ENCODE results near the gene RNPEPL1.

The RNPEPL1 gene

GRCh38 chr2:240593703-240594451 lies 25.6 kb downstream of the RNPEPL1 start:
- no peak for DNase-seq

- no peak for DNase-seq
Observed at GRCh38 chr2:240594511-240595380, 26.5 kb downstream of the RNPEPL1 start.

- peak; percentile 78 for DNase-seq
Observed at GRCh38 chr2:240595381-240596079, 27.2 kb downstream of the RNPEPL1 start.

GRCh38 chr2:240596080-240596460 lies 27.8 kb downstream of the RNPEPL1 start:
- no peak for DNase-seq

- DNase-seq, result no peak
Observed at GRCh38 chr2:240596491-240596931, 28.2 kb downstream of the RNPEPL1 start.

GRCh38 chr2:240597054-240597418 lies 28.8 kb downstream of the RNPEPL1 start:
- DNase-seq, result no peak

GRCh38 chr2:240597419-240598181 lies 29.3 kb downstream of the RNPEPL1 start:
- no peak for DNase-seq

GRCh38 chr2:240598311-240598911 lies 30.1 kb downstream of the RNPEPL1 start:
- DNase-seq, result no peak

GRCh38 chr2:240599141-240599583 lies 30.9 kb downstream of the RNPEPL1 start:
- DNase-seq, result no peak

- no peak for DNase-seq
Observed at GRCh38 chr2:240600451-240600961, 32.2 kb downstream of the RNPEPL1 start.

GRCh38 chr2:240601061-240601830 lies 33.0 kb downstream of the RNPEPL1 start:
- no peak for DNase-seq

- DNase-seq, result no peak
Observed at GRCh38 chr2:240601831-240602160, 33.5 kb downstream of the RNPEPL1 start.

GRCh38 chr2:240602266-240603050 lies 34.2 kb downstream of the RNPEPL1 start:
- DNase-seq, result no peak

- DNase-seq, result no peak
Observed at GRCh38 chr2:240603081-240603835, 35.0 kb downstream of the RNPEPL1 start.

- no peak for DNase-seq
Observed at GRCh38 chr2:240603846-240604245, 35.6 kb downstream of the RNPEPL1 start.

- DNase-seq, result peak; percentile 54
Observed at GRCh38 chr2:240604291-240604938, 36.1 kb downstream of the RNPEPL1 start.

GRCh38 chr2:240604939-240605716 lies 36.8 kb downstream of the RNPEPL1 start:
- DNase-seq, result no peak

All from hematopoietic multipotent progenitor cell treated with erythropoietin and hydrocortisone succinate and interleukin-3 and kit ligand, for 6 days (in vitro differentiated cells).